NT2/D1 (cell line): ENCODE results near the gene KRT3.

Experiments used
- SUZ12 ChIP-seq: IDR thresholded peaks from 2 replicates; pipeline ENCODE4 v1.6.1; 2011; ENCODE audit not compliant: insufficient read length, insufficient read depth; ENCODE audit errors: extremely low read depth
- YY1 ChIP-seq: IDR thresholded peaks from 2 replicates; pipeline ENCODE4 v1.6.1; 2011; ENCODE audit not compliant: insufficient read length, insufficient read depth
- ZNF274 ChIP-seq: IDR thresholded peaks from 2 replicates; pipeline ENCODE4 v1.6.1; 2011; ENCODE audit warnings: mild to moderate bottlenecking, low read depth, low read length

DNA sequence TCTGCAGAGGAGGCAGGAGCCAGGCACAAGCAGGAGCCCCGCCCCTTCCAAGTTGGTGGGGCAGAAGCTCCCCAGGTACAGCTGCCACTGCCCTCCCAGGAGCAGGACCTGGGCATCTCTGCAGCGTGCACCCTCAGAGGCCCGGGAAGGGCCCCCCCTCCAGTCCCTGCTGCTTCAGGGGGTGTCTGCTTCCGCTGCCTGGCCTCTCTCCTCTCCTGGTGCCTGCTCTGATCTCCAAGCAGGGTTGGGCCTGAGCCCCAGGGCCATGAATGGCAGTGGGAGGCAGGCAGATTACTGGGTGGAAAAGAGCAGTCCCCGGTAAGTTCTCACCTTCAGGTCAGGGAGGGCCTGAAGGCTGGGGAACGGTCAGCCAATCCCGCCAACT, 53.7 kb downstream of the KRT3 start:
- TF ChIP-seq YY1 (no peak), ZNF274 (no peak), SUZ12 (no peak)
